ACC112 (cell line): Measurements from ENCODE around the gene PCYOX1L.

Source experiments
- H2AFZ ChIP-seq: fragments of 200-600 bp; sonication (generic); one replicate; pipeline ENCODE4 v1.6.0; 2017; ENCODE audit warnings: antibody characterized with exemption, low read length; ENCODE audit not compliant: unreplicated experiment
- H3K27ac ChIP-seq: fragments of 200-600 bp; sonication (generic); 2 replicates; pipeline ENCODE4 v1.5.1; 2014; ENCODE audit warnings: low read depth, mild to moderate bottlenecking, antibody characterized with exemption, low read length, moderate library complexity
- H3K27me3 ChIP-seq: fragments of 200-600 bp; sonication (generic); 2 replicates; pipeline ENCODE4 v1.6.1; 2014; ENCODE audit warnings: mild to moderate bottlenecking, antibody characterized with exemption, low read length, moderate library complexity, mixed read lengths; ENCODE audit not compliant: insufficient read depth
- H3K36me3 ChIP-seq: fragments of 200-600 bp; sonication (generic); 2 replicates; pipeline ENCODE4 v1.6.1; 2016; ENCODE audit warnings: mild to moderate bottlenecking, antibody characterized with exemption, low read length, moderate library complexity, mixed read lengths; ENCODE audit not compliant: insufficient read depth
- H3K4me1 ChIP-seq: fragments of 200-600 bp; sonication (generic); one replicate; pipeline ENCODE4 v1.6.1; 2016; ENCODE audit warnings: low read length, mixed read lengths; ENCODE audit not compliant: insufficient read depth, unreplicated experiment, control insufficient read depth
- H3K4me3 ChIP-seq: fragments of 200-600 bp; sonication (generic); 2 replicates; pipeline ENCODE4 v1.5.1; 2014; ENCODE audit warnings: mild to moderate bottlenecking, low read depth, low read length
- H3K79me2 ChIP-seq: fragments of 200-600 bp; sonication (generic); one replicate; pipeline ENCODE4 v1.6.0; 2016; ENCODE audit warnings: low read length; ENCODE audit not compliant: control insufficient read depth, unreplicated experiment, insufficient read depth

The PCYOX1L gene

GRCh38 chr5:149414405-149415065 is 56.7 kb downstream of the PCYOX1L start:
- peaks cover 27% of the 10 kb centered on the region for H3K4me1 ChIP-seq

GRCh38 chr5:149415066-149415967 is 57.5 kb downstream of the PCYOX1L start:
- peaks cover 35% of the 10 kb centered on the region for H3K4me1 ChIP-seq
- no peak overlapping the region for H3K4me3 ChIP-seq
- H3K79me2 ChIP-seq = peaks cover 20% of the 10 kb centered on the region
- no peak overlapping the region for H2AFZ ChIP-seq
- H3K27me3 ChIP-seq = no peaks in the 10 kb centered on the region
- no peaks in the 10 kb centered on the region for H3K36me3 ChIP-seq
- peak overlapping the region; percentile 84 for H3K27ac ChIP-seq

More at GRCh38 chr5:149414405-149415065, 56.7 kb downstream of the PCYOX1L start:
- peaks cover 25% of the 10 kb centered on the region for H3K79me2 ChIP-seq
- H2AFZ ChIP-seq = no peak overlapping the region
- H3K27ac ChIP-seq = peak overlapping the region; percentile 84
- H3K36me3 ChIP-seq = no peaks in the 10 kb centered on the region
- H3K27me3 ChIP-seq = no peaks in the 10 kb centered on the region
- no peak overlapping the region for H3K4me3 ChIP-seq

- Histone ChIP-seq H3K27me3 (no peaks in the 10 kb centered on the region), H3K36me3 (0 out of 2 replicates have a peak, but pooled peaks cover 1% of the 10 kb centered on the region), H2AFZ (no peak overlapping the region), H3K4me3 (no peak overlapping the region), H3K79me2 (peaks cover 8% of the 10 kb centered on the region), H3K4me1 (peaks cover 45% of the 10 kb centered on the region), H3K27ac (no peak overlapping the region)
Observed at GRCh38 chr5:149416987-149417710, 59.3 kb downstream of the PCYOX1L start.

- Histone ChIP-seq H3K27ac (no peak overlapping the region), H3K79me2 (peaks cover 8% of the 10 kb centered on the region), H3K4me3 (no peak overlapping the region), H3K27me3 (no peaks in the 10 kb centered on the region), H2AFZ (no peak overlapping the region), H3K36me3 (0 out of 2 replicates have a peak, but pooled peaks cover 2% of the 10 kb centered on the region), H3K4me1 (peaks cover 41% of the 10 kb centered on the region)
Observed at GRCh38 chr5:149417711-149418368, 60.0 kb downstream of the PCYOX1L start.

- Histone ChIP-seq H3K4me1 (peaks cover 41% of the 10 kb centered on the region), H3K79me2 (no peaks in the 10 kb centered on the region), H2AFZ (no peak overlapping the region), H3K27me3 (no peaks in the 10 kb centered on the region), H3K36me3 (0 out of 2 replicates have a peak, but pooled peaks cover 2% of the 10 kb centered on the region), H3K4me3 (no peak overlapping the region), H3K27ac (peak overlapping the region; percentile 73; the same call in 1 of the 2 replicates)
Observed at GRCh38 chr5:149418910-149419531, 61.2 kb downstream of the PCYOX1L start.
